GM21786 (cell line): Measurements from ENCODE around the gene UBQLN4.

Experiments
- ATAC-seq: cut with Tn5 transposase; IDR thresholded peaks from one replicate; pipeline ENCODE4 v1.9.1; 2021; ENCODE audit not compliant: unreplicated experiment

UBQLN4 gene

GRCh38 chr1:156053768-156054499 lies at the start of gene UBQLN4:
UBQLN4 (minus strand) TSS chr1:156053798; CDS start chr1:156053701, 97 bp downstream.
- ATAC-seq: no peak

- ATAC-seq: no peak
Observed at GRCh38 chr1:156102633-156103511, 49.3 kb upstream of the UBQLN4 start.

- ATAC-seq: no peak
Observed at GRCh38 chr1:156101880-156102279, 48.3 kb upstream of the UBQLN4 start.

GRCh38 chr1:156100205-156100995 lies 46.8 kb upstream of the UBQLN4 start:
- ATAC-seq: no peak

- ATAC-seq: no peak
Observed at GRCh38 chr1:156099282-156099681, 45.7 kb upstream of the UBQLN4 start.

GRCh38 chr1:156098784-156099183 lies 45.2 kb upstream of the UBQLN4 start:
- ATAC-seq: no peak

- ATAC-seq: no peak
Observed at GRCh38 chr1:156097499-156098178, 44.0 kb upstream of the UBQLN4 start.

- peak; percentile 60 for ATAC-seq
Observed at GRCh38 chr1:156096640-156097391, 43.2 kb upstream of the UBQLN4 start.

- no peak for ATAC-seq
Observed at GRCh38 chr1:156095906-156096508, 42.4 kb upstream of the UBQLN4 start.

- ATAC-seq: no peak
Observed at GRCh38 chr1:156091610-156092009, 38.0 kb upstream of the UBQLN4 start.

- ATAC-seq: no peak
Observed at GRCh38 chr1:156090840-156091188, 37.2 kb upstream of the UBQLN4 start.

- no peak for ATAC-seq
Observed at GRCh38 chr1:156090138-156090839, 36.7 kb upstream of the UBQLN4 start.

GRCh38 chr1:156089704-156090103 lies 36.1 kb upstream of the UBQLN4 start:
- ATAC-seq: no peak

- no peak for ATAC-seq
Observed at GRCh38 chr1:156086256-156086662, 32.7 kb upstream of the UBQLN4 start.

- no peak for ATAC-seq
Observed at GRCh38 chr1:156083800-156084790, 30.5 kb upstream of the UBQLN4 start.

- ATAC-seq: no peak
Observed at GRCh38 chr1:156082309-156083091, 28.9 kb upstream of the UBQLN4 start, which contains the start of gene MEX3A. MEX3A (minus strand) TSS chr1:156082465; CDS start chr1:156081998, 467 bp downstream.

GRCh38 chr1:156081917-156082308 lies 28.3 kb upstream of the UBQLN4 start:
- ATAC-seq: no peak
